GM18502 (cell line): ENCODE measurements around the gene IL13.
"Not testable (repeated sequence)": the region's sequence is repeated elsewhere in the genome, so short reads cannot be mapped to it uniquely, and the experiment has no call there.

Experiments
- ATAC-seq: cut with Tn5 transposase; IDR thresholded peaks from one replicate; pipeline ENCODE4 v1.9.1; 2021; ENCODE audit warnings: mild to moderate bottlenecking; ENCODE audit not compliant: unreplicated experiment, poor library complexity

The IL13 gene

DNA sequence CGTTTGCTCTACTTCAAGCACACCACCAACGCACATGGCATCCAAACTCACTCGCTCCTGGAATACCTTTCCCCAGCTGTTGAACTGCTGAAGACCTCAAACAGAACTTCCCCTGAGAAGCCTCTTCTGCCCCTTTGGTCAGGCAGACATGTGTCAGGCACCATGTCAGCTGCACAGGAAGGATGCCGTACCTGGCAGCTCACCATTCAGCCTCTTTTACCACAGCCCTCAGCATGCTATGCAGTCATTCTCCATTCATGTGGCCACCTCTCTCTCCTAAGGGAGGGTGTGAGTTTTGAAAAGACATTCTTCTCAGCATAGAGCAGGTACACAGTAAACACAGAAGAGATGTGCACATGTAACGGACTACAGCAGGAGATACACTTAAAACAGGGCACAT, 30.0 kb downstream of the IL13 start:
- peak; percentile 56 for ATAC-seq

DNA sequence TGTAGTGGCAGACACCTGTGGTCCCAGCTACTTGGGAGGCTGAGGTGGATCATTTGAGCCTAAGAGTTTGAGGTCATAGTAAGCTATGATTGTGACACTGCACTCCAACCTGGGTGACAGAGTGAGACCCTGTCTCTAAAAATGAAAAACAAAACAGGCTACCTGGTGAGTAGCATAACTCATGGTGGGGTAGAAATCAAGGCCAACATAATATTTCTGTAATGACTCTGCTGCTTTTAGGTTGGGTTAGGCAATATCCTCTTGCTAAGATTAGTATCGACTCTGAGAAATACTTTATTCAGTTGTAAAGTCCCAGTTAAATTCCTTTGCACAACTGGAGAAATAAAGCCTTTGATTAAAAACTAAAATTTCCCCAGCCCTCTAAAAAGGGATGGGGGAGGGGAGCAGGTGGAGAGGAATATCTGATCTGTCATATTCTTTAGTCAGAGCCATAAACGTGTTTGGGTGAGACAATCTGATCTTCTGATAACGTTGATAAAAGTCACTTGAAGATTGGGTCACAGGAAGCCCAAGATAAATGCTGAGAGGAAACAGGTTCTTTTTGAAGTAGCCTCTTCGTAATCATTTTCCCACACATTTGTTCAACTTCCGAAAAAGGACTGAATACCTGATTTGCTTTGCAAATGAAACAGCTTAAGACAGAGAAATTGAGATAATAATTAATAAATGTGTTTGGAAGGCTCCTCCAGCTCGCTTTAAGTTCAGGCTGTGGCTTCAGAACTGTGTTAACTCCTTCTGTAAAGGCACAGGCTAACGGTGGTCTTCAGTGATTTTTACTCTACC, 30.8 kb downstream of the IL13 start:
- no peak for ATAC-seq

DNA sequence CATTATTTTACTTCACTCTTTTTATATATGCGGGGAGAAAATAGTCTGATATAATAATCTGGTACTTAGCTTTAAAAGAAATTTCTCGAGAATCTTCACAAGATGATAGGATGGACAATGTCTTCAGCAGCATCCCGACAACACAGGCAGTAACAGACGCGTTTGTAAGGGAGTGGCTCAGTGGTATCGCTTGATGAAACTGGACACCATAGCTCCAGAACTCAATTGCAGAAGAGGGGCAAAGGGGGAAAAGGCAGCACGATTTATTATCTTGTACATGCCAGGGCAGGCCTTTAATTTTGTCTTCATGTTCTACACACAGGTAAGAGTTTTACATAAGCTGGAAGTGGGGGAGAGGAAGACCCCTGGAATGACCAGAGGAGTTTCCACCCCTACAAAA, 31.5 kb downstream of the IL13 start:
- ATAC-seq: no peak

DNA sequence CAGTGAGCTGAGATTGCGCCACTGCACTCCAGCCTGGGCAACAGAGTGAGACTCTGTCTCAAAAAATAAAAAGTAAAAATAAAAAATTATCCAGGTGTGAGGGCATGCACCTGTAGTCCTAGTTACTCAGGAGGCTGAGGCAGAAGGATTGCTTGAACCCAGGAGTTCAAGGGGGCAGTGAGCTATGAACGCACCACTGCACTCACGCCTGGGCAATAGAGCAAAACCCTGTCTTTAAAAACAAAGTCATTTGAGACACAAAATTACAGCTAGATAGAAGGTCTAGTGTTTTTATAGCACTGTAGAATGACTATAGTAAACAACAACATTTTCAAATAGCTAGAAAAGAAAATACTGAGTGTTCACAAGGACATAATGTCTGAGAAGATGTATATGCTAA, 32.2 kb downstream of the IL13 start:
- ATAC-seq: no peak

DNA sequence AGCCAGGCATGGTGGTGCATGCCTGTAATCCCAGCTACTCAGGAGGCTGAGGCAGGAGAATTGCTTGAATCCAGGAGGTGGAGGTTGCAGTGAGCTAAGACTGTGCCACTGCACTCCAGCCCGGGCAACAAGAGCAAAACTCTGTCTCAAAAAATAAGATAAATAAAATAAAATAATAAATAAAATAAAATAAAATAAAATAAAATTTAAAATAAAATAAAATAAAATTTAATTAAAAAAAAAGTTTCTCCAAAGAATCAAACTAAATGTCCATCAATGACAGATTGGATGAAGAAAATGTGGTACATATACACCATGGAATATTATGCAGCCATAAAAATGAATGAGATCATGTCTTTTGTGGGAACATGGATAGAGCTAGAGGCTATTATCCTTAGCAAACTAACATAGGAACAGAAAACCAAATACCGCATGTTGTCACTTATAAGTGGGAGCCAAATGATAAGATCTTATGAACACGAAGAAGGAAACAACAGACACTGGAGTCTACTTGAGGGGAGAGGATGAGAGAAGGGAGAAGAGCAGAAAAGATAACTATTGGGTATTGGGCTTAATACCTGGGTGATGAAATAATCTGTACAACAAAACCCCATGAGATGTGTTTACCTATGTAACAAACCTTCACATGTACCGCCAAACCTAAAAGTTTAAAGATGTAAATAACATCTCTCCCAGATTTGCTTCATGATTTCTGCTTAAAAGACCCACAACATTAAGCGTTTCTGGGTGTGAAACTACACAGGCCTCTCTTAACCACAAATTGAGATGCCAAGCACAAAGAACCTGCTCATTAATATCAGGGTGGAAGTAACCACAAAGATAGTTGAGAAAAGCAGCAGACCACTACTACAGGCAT, 34.0 kb downstream of the IL13 start:
- not testable (repeated sequence) for ATAC-seq

DNA sequence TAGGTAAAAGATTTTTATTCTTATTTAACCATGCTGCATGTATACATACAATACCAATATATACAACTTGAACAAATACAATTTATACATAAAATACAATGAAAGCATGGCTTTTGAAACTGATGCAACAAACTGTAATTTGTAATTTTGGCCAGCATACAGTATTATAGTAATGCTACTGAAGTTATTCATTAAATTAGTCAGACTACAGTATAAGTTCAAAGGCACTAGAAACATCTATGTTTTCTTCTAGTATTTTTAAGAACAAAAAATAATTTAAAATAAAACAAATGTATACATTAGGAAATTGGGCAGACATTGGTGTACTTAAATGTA, 34.6 kb downstream of the IL13 start:
- no peak for ATAC-seq

DNA sequence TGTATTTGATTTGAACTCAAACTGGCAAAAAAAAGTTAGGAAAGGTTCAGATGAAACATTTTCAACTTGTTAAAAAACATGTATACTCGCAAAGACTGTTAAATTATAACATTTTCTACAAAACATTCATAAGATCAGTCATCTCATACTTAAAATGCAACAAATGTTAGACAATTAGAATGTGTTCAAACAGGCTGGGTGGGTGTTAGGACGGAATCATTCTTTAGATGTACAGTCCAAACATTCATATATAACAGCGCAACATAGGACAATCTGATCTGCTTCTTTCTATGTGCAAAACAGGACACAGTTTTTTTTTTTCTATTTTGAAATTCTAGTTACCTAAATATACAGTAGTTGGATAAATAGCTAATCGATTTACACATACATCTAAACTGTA, 38.0 kb downstream of the IL13 start:
- ATAC-seq: no peak

DNA sequence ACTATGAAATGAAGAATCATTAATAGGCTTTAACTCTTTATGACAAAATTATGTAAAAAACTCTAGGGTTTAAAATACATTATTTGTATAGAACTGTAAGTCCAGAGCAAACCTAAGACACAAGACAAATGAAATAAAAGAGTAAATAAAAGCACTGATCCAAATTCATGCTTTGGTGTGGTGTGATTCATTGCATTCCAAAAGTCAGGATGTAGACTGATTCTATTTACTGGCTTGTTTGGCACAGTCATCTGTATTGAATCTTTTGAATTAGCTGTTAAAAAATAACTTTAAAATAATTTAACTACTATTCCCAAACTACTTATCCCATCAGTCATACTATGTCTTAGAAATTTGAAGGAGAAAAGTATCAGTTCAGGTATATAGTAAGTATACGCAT, 46.9 kb downstream of the IL13 start:
- no peak for ATAC-seq

DNA sequence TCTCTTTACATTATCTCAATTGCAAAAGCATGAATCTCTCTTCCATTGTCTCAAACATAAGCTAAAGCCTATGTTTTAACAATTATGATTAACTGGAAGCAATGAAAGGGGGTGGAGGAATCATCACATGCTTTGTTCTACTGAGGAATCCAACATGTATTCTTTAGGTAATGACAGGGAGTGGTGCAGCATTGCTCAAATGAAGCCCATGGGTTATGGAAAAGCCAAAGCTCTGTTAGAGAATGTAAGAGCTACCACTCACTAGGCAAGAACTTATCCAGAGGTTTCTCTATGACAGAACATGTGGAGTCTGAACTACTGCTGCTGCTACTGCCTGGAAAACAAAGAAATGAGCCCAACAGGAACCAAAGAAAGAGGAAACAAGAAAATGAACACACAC, 50.7 kb downstream of the IL13 start:
- no peak for ATAC-seq
